NCI-H2196 treated with DMSO at 0.1 percent for 48 hours (cell line): ENCODE results near the gene ANKS1B.

Source experiments
- DNase-seq: peaks from one replicate; lab custom pipeline; 2025; ENCODE audit not compliant: unreplicated experiment; lab: John Stamatoyannopoulos, UW

Gene ANKS1B

GRCh38 chr12:99966429-99966828, 18.3 kb downstream of the ANKS1B start:
- no peak for DNase-seq

GRCh38 chr12:99960311-99960710, 24.4 kb downstream of the ANKS1B start:
- peak; percentile 42 for DNase-seq

- peak; percentile 75 for DNase-seq
These were observed 25.1 kb downstream of the ANKS1B start for GRCh38 chr12:99959549-99960170.

GRCh38 chr12:99957866-99958466, 26.8 kb downstream of the ANKS1B start:
- DNase-seq, result no peak

- no peak for DNase-seq
These were observed 30.0 kb downstream of the ANKS1B start for GRCh38 chr12:99954724-99955123.

GRCh38 chr12:99948370-99948769, 36.4 kb downstream of the ANKS1B start:
- DNase-seq, result no peak

- no peak for DNase-seq
These were observed 38.6 kb downstream of the ANKS1B start for GRCh38 chr12:99946131-99946530.

- no peak for DNase-seq
These were observed 49.1 kb downstream of the ANKS1B start for GRCh38 chr12:99935608-99936007.

- DNase-seq, result no peak
These were observed 58.1 kb downstream of the ANKS1B start for GRCh38 chr12:99926511-99927169.

- DNase-seq, result no peak
These were observed 64.3 kb downstream of the ANKS1B start for GRCh38 chr12:99920353-99920960.

- DNase-seq, result no peak
These were observed 66.9 kb downstream of the ANKS1B start for GRCh38 chr12:99917711-99918402.

- DNase-seq, result no peak
These were observed 68.2 kb downstream of the ANKS1B start for GRCh38 chr12:99916555-99916954.

GRCh38 chr12:99915251-99916082, 69.3 kb downstream of the ANKS1B start:
- DNase-seq, result no peak

- DNase-seq, result no peak
These were observed 70.5 kb downstream of the ANKS1B start for GRCh38 chr12:99914206-99914605.

- no peak for DNase-seq
These were observed 72.8 kb downstream of the ANKS1B start for GRCh38 chr12:99911967-99912366.

- DNase-seq, result no peak
These were observed 73.7 kb downstream of the ANKS1B start for GRCh38 chr12:99911081-99911480.

GRCh38 chr12:99910342-99910741, 74.4 kb downstream of the ANKS1B start:
- DNase-seq, result no peak

GRCh38 chr12:99906786-99907579, 77.8 kb downstream of the ANKS1B start:
- DNase-seq, result no peak

- no peak for DNase-seq
These were observed 83.6 kb downstream of the ANKS1B start for GRCh38 chr12:99901181-99901580.

- no peak for DNase-seq
These were observed 86.1 kb downstream of the ANKS1B start for GRCh38 chr12:99898645-99899044.
